GM12878 (cell line): ENCODE data around the gene PIK3R2. TPM values are rescaled to one million over a fixed set of nuclear protein-coding genes. Genes with fewer than 3 reads are reported as not detected.

Experiments used
- ATAC-seq: fragments of 200-7000 bp; cut with Tn5 transposase; 3 replicates; pipeline ENCODE4 v1.9.1; 2020; ENCODE audit warnings: mild to moderate bottlenecking, moderate library complexity
- BruUV-seq: library from RNA; stranded (reverse); fragments of 400-500 nt; replicated peaks from 2 replicates; lab custom pipeline; 2021; lab: Mats Ljungman, UMichigan
- CTCF ChIA-PET: fragments of 300-600 bp; sonication (Branson Sonifier 250); formaldehyde crosslinking; extraction: SDS; loops from one replicate; lab custom pipeline; 2021; ENCODE audit warnings: inconsistent platforms; lab: Yijun Ruan, JAX
- POLR2A ChIA-PET: fragments of 350-600 bp; formaldehyde crosslinking; extraction: SDS; loops from one replicate; lab custom pipeline; 2021; ENCODE audit warnings: inconsistent platforms; lab: Charles Lee
- RAD21 ChIA-PET: fragments of 300-600 bp; sonication (Branson Sonifier 250); formaldehyde crosslinking; loops from one replicate; lab custom pipeline; 2023; ENCODE audit warnings: antibody characterized with exemption; ENCODE audit not compliant: unreplicated experiment; lab: Charles Lee
- SMC1A ChIA-PET: fragments of 300-600 bp; sonication (Branson Sonifier 250); formaldehyde crosslinking; loops from one replicate; lab custom pipeline; 2023; ENCODE audit not compliant: unreplicated experiment, uncharacterized antibody; lab: Charles Lee
- DNase-seq: peaks from one replicate; pipeline ENCODE4 v3.0.0-alpha.2; 2011; ENCODE audit warnings: low read depth, low spot score
- FAIRE-seq: peaks from 3 replicates; lab custom pipeline; 2011; peaks lifted over from hg19 to GRCh38; lab: Jason Lieb, UNC
- H2AFZ ChIP-seq: 2 replicates; pipeline ENCODE4 v1.6.0; 2011; ENCODE audit warnings: low read depth, low read length, control low read depth; ENCODE audit not compliant: control insufficient read depth
- H3K27ac ChIP-seq: 2 replicates; pipeline ENCODE4 v1.5.1; 2011; ENCODE audit warnings: control low read depth; ENCODE audit not compliant: control insufficient read depth, insufficient read depth
- H3K27me3 ChIP-seq, 2 experiments: replicated peaks in 1 of 2; 2 replicates each; pipeline versions ENCODE4 v1.6.0 to v1.6.1; 2011; ENCODE audit warnings: low read length in 1 of 2; ENCODE audit not compliant: control insufficient read depth in 2 of 2, insufficient read depth in 2 of 2
- H3K36me3 ChIP-seq, 2 experiments: 2 replicates each; pipeline ENCODE4 v1.5.1; 2011; ENCODE audit warnings: low read length in 1 of 2; ENCODE audit not compliant: control insufficient read depth in 2 of 2, insufficient read depth in 2 of 2
- H3K4me1 ChIP-seq: 2 replicates; pipeline ENCODE4 v1.6.1; 2011; ENCODE audit warnings: mild to moderate bottlenecking, low read length, moderate library complexity, mixed read lengths; ENCODE audit not compliant: control insufficient read depth, insufficient read depth
- H3K4me2 ChIP-seq: 2 replicates; pipeline ENCODE4 v1.6.0; 2011; ENCODE audit warnings: control low read depth; ENCODE audit not compliant: control insufficient read depth, insufficient read depth
- H3K4me3 ChIP-seq: fragments of 200-600 bp; sonication (generic); 2 replicates; pipeline ENCODE4 v1.5.1; 2016
- H3K79me2 ChIP-seq: 2 replicates; pipeline ENCODE4 v1.6.0; 2011; ENCODE audit warnings: low read length; ENCODE audit not compliant: control insufficient read depth, insufficient read depth
- H3K9ac ChIP-seq: 2 replicates; pipeline ENCODE4 v1.8.0; 2011; ENCODE audit warnings: low read length, control low read depth, mixed read lengths; ENCODE audit not compliant: control insufficient read depth, insufficient read depth
- H3K9me3 ChIP-seq: replicated peaks from 3 replicates; pipeline ENCODE4 v1.5.1; 2011; ENCODE audit warnings: mild to moderate bottlenecking, low read length; ENCODE audit not compliant: control insufficient read depth, insufficient read depth
- H4K20me1 ChIP-seq: 2 replicates; pipeline ENCODE4 v1.6.0; 2011; ENCODE audit not compliant: control insufficient read depth, insufficient read depth
- BCLAF1 ChIP-seq: fragments of 450-650 bp; IDR thresholded peaks from 2 replicates; pipeline ENCODE4 v1.6.1; 2017; ENCODE audit warnings: antibody characterized with exemption, mild to moderate bottlenecking, moderate library complexity
- EGR1 ChIP-seq, 2 experiments: IDR thresholded peaks; 1 replicate in 1 of 2; 2 replicates in 1 of 2; pipeline ENCODE4 v1.6.1; 2011 to 2012; ENCODE audit warnings: low read depth in 2 of 2, low read length in 2 of 2, borderline replicate concordance in 1 of 2, mild to moderate bottlenecking in 1 of 2, moderate library complexity in 1 of 2
- KAT2A ChIP-seq: conservative IDR thresholded peaks from 2 replicates; pipeline ENCODE4 v1.6.1; 2011; ENCODE audit warnings: low read depth, low read length; ENCODE audit not compliant: control insufficient read depth
- SIN3A ChIP-seq: IDR thresholded peaks from 2 replicates; pipeline ENCODE4 v1.6.1; 2012; ENCODE audit warnings: low read depth, low read length, improper control_type of control experiment
- TCF7 ChIP-seq: IDR thresholded peaks from 2 replicates; pipeline ENCODE4 v1.6.1; 2014; ENCODE audit warnings: antibody characterized with exemption, borderline replicate concordance
- WGBS: methylation state at CpG from one replicate; pipeline ENCODE4 v1.1.6; 2016; ENCODE audit warnings: low lambda C conversion rate; ENCODE audit not compliant: insufficient replicate concordance, insufficient coverage; ENCODE audit errors: missing lambda C conversion rate; 5-methylcytosine and 5-hydroxymethylcytosine counted together
- in situ Hi-C: fragments of 300-500 bp; cut with MboI; formaldehyde crosslinking; loops from 9 replicates; pipeline ENCODE4 v1.14.3; 2018; ENCODE audit warnings: mixed read lengths
- intact Hi-C: fragments of 100-400 bp; cut with micrococcal nuclease; formaldehyde crosslinking; loops from one replicate; pipeline ENCODE4 v1.14.2; 2022; ENCODE audit not compliant: unreplicated experiment
- polyA plus RNA-seq, 11 experiments: library from polyadenylated mRNA; depleted of rRNA in 4 of 11; unstranded in 6 of 11; stranded (reverse) in 5 of 11; fragments of >200 nt; fragmentation: Nextera tagmentation in 4 of 11; fragmentation: Illumina TruSeq in 1 of 11; extraction: Ambion mirVana in 4 of 11; extraction: Trizol in 1 of 11; gene quantifications; 1 replicate in 1 of 11; 2 replicates in 10 of 11; pipeline versions ENCODE4 v1.2.1 to v1.2.3, GENCODE V29; 2011 to 2016; ENCODE audit warnings: inconsistent platforms in 2 of 11, missing spikeins in 2 of 11, low read depth in 1 of 11
- total RNA-seq, 4 experiments: library from RNA; depleted of rRNA in 3 of 4; stranded (reverse); fragments of >200 nt in 3 of 4; fragmentation: Illumina TruSeq in 1 of 4; extraction: Trizol in 1 of 4; gene quantifications; 2 replicates each; pipeline versions ENCODE4 v1.2.1 to v1.2.3, GENCODE V29; 2013 to 2021
- TF ChIP-seq, protein P1 (sequence below): fragments of 450-650 bp; IDR thresholded peaks from 2 replicates; pipeline ENCODE4 v1.6.1; 2017; ENCODE audit warnings: low read depth, mild to moderate bottlenecking, moderate library complexity

The PIK3R2 gene
- total and polyA plus RNA-seq, 10 of the 15 experiments (the other 5 are each of a cell fraction or from before 2014, with no cell fraction given) = 0.26 to 22.6 (median 2.5) TPM

- CTCF ChIA-PET = interaction anchor here (0.5 kb wide), 1 partner anchor 251 kb away, joined by 3 read pairs; no protein-coding TSS in a partner anchor
- in situ Hi-C loops = no loop called here
- no peak overlapping the region for H2AFZ ChIP-seq
- TF ChIP-seq TCF7 = no peak
- TF ChIP-seq EGR1 (IDR thresholded peaks at IDR 0.05; ENCODE audit: borderline replicate concordance in 1 of 2, low read depth in 2 of 2, low read length in 2 of 2) = no peak
- TF ChIP-seq, protein P1, sequence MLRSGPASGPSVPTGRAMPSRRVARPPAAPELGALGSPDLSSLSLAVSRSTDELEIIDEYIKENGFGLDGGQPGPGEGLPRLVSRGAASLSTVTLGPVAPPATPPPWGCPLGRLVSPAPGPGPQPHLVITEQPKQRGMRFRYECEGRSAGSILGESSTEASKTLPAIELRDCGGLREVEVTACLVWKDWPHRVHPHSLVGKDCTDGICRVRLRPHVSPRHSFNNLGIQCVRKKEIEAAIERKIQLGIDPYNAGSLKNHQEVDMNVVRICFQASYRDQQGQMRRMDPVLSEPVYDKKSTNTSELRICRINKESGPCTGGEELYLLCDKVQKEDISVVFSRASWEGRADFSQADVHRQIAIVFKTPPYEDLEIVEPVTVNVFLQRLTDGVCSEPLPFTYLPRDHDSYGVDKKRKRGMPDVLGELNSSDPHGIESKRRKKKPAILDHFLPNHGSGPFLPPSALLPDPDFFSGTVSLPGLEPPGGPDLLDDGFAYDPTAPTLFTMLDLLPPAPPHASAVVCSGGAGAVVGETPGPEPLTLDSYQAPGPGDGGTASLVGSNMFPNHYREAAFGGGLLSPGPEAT = no peak
- no peak for TF ChIP-seq SIN3A
- no peak for TF ChIP-seq KAT2A
- no peak for TF ChIP-seq BCLAF1
- TF ChIP-seq, all 136 proteins: peak for 0
- H3K27ac ChIP-seq = no peak overlapping the region
- WGBS = 95% methylated on average over 3 of the region's 3 CpGs
- intact Hi-C loops = no loop called here
- no peaks in the 10 kb centered on the region for H3K27me3 ChIP-seq
- H3K4me1 ChIP-seq = no peaks in the 10 kb centered on the region
- no peak for FAIRE-seq
- ATAC-seq = no peak
- ChIA-PET RAD21 (no interaction called here), SMC1A (interaction anchor here (0.5 kb wide), 1 partner anchor 36 kb away, joined by 3 read pairs; no protein-coding TSS in a partner anchor), POLR2A (no interaction called here)
- H3K4me3 ChIP-seq = no peak overlapping the region
- H4K20me1 ChIP-seq = no peaks in the 10 kb centered on the region
- no TSS peak for BruUV-seq
- H3K4me2 ChIP-seq = no peak overlapping the region
- DNase-seq = no peak
- H3K79me2 ChIP-seq = no peaks in the 10 kb centered on the region
- H3K36me3 ChIP-seq = peaks cover 22 to 23% of the 10 kb centered on the region in 2 experiments; a peak in 3 of 4 replicates
- H3K9me3 ChIP-seq = no peaks in the 10 kb centered on the region
- H3K9ac ChIP-seq = no peak overlapping the region
Measured at GRCh38 chr19:18128044-18128443, 24.9 kb upstream of the PIK3R2 start.
